Suprapubic skin (tissue), 4 donors: ENCODE data around the gene ZFAND3. TPM values are rescaled to one million over a fixed set of nuclear protein-coding genes. Genes with fewer than 3 reads are reported as not detected.
A peak's percentile ranks its signal among the peaks of the same experiment; 100 is the strongest.

Experiments
- DNase-seq, 2 donors: peaks; one replicate each; pipeline ENCODE4 v3.0.0-alpha.2; 2019; ENCODE audit warnings: low spot score in 2 of 2
- H3K27ac ChIP-seq: fragments of 200-600 bp; sonication (generic); one replicate; pipeline ENCODE4 v1.5.1; 2019
- H3K27me3 ChIP-seq: fragments of 200-600 bp; sonication (generic); one replicate; pipeline ENCODE4 v1.5.1; 2019
- H3K36me3 ChIP-seq: fragments of 200-600 bp; sonication (generic); one replicate; pipeline ENCODE4 v1.5.1; 2019
- H3K4me1 ChIP-seq: fragments of 200-600 bp; sonication (generic); one replicate; pipeline ENCODE4 v1.5.1; 2019
- H3K4me3 ChIP-seq: fragments of 200-600 bp; sonication (generic); one replicate; pipeline ENCODE4 v1.5.1; 2019; ENCODE audit warnings: mild to moderate bottlenecking
- H3K9me3 ChIP-seq: fragments of 200-600 bp; sonication (generic); one replicate; pipeline ENCODE4 v1.5.1; 2019
- EP300 ChIP-seq: sonication (generic); formaldehyde crosslinking; IDR thresholded peaks from one replicate; pipeline ENCODE4 v1.6.1; 2017; ENCODE audit warnings: antibody characterized with exemption
- POLR2A ChIP-seq, 2 donors: fragments of 450-650 bp; IDR thresholded peaks; one replicate each; pipeline ENCODE4 v1.6.1; 2017; ENCODE audit warnings: antibody characterized with exemption in 2 of 2, mild to moderate bottlenecking in 2 of 2, moderate library complexity in 2 of 2
- POLR2AphosphoS5 ChIP-seq, 3 donors: sonication (generic); formaldehyde crosslinking; IDR thresholded peaks; one replicate each; pipeline ENCODE4 v1.6.1; 2017; ENCODE audit warnings: antibody characterized with exemption in 3 of 3
- whole genome bisulfite sequencing: methylation state at CpG from one replicate; pipeline ENCODE4 v1.1.5; 2018; 5-methylcytosine and 5-hydroxymethylcytosine counted together
- total RNA-seq, 4 donors: library from RNA; depleted of rRNA; stranded (reverse); fragments of >200 nt; gene quantifications; one replicate each; pipeline ENCODE4 v1.1.0, GENCODE V29; 2016
- TF ChIP-seq, protein P1 (sequence below), 2 donors: fragments of 200-600 bp in 1 of 2; fragments of 450-650 bp in 1 of 2; sonication (generic) in 1 of 2; IDR thresholded peaks; one replicate each; pipeline ENCODE4 v1.5.1; 2016 to 2019; ENCODE audit warnings: antibody characterized with exemption in 2 of 2, mild to moderate bottlenecking in 1 of 2, moderate library complexity in 1 of 2

ZFAND3 gene
- total RNA-seq, 4 donors from 2014 or later = 31.1 to 41.0 (median 36.3) TPM

DNA sequence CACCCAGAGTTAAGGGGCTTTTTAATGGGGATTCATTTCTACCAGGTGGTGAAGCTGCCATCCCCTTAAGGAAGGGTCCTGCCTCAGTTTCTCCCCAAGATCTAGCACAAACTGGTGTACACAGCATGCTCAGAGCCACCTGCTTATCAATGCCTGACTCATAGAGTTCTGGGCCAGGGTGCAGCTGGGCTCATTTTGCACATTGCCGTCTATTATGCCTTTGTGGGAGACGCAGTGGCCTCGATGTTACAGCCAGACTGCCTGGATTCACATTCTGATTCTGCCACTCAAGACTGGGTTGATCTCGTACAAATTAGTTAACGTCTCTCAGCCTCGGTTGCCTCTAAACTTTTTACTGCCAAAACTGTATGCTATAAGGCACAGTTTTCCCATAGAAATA is 365.7 kb downstream of the ZFAND3 start:
- no peak for TF ChIP-seq EP300
- no peak for TF ChIP-seq POLR2AphosphoS5 (IDR thresholded peaks at IDR 0.05)
- no peak for TF ChIP-seq POLR2A (IDR thresholded peaks at IDR 0.05)
- TF ChIP-seq, protein P1, sequence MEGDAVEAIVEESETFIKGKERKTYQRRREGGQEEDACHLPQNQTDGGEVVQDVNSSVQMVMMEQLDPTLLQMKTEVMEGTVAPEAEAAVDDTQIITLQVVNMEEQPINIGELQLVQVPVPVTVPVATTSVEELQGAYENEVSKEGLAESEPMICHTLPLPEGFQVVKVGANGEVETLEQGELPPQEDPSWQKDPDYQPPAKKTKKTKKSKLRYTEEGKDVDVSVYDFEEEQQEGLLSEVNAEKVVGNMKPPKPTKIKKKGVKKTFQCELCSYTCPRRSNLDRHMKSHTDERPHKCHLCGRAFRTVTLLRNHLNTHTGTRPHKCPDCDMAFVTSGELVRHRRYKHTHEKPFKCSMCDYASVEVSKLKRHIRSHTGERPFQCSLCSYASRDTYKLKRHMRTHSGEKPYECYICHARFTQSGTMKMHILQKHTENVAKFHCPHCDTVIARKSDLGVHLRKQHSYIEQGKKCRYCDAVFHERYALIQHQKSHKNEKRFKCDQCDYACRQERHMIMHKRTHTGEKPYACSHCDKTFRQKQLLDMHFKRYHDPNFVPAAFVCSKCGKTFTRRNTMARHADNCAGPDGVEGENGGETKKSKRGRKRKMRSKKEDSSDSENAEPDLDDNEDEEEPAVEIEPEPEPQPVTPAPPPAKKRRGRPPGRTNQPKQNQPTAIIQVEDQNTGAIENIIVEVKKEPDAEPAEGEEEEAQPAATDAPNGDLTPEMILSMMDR (IDR thresholded peaks at IDR 0.05) = no peak
- Histone ChIP-seq H3K4me1 (no peaks in the 10 kb centered on the region), H3K36me3 (no peaks in the 10 kb centered on the region), H3K9me3 (no peaks in the 10 kb centered on the region), H3K4me3 (no peak overlapping the region), H3K27me3 (no peaks in the 10 kb centered on the region), H3K27ac (no peak overlapping the region)
- peak in 1 of 2 donors; percentile 24 for DNase-seq
- 100% methylated on average over 6 of the region's 6 CpGs for WGBS

DNA sequence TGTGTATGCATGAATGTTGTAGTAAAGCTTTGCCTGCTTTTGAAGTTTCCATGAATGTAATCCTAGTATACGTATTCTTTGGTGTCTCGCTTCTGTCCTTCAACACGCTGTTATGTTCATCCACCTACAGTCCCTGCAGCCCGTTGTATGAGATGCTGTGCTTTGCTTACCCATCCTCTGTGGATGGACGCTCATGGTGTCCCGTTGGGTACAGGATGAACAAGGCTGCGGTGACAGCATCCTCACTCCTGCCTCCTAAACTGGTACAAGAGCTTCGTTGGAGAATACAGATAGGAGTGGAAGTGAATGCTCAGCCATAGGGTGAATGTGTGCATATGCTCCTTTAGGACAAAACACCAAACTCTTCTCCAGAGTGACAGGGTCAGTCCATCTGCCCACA is 366.2 kb downstream of the ZFAND3 start:
- peak in 1 of 2 donors; percentile 47 for DNase-seq
- TF ChIP-seq POLR2AphosphoS5 (IDR thresholded peaks at IDR 0.05) (no peak), EP300 (no peak)
- TF ChIP-seq, protein P1 (IDR thresholded peaks at IDR 0.05) = no peak
- H3K4me1 ChIP-seq = no peaks in the 10 kb centered on the region
- no peak overlapping the region for H3K27ac ChIP-seq
- WGBS = 96% methylated on average over 8 of the region's 8 CpGs
- H3K27me3 ChIP-seq = no peaks in the 10 kb centered on the region
- H3K9me3 ChIP-seq = no peaks in the 10 kb centered on the region
- H3K36me3 ChIP-seq = no peaks in the 10 kb centered on the region
- H3K4me3 ChIP-seq = no peak overlapping the region

DNA sequence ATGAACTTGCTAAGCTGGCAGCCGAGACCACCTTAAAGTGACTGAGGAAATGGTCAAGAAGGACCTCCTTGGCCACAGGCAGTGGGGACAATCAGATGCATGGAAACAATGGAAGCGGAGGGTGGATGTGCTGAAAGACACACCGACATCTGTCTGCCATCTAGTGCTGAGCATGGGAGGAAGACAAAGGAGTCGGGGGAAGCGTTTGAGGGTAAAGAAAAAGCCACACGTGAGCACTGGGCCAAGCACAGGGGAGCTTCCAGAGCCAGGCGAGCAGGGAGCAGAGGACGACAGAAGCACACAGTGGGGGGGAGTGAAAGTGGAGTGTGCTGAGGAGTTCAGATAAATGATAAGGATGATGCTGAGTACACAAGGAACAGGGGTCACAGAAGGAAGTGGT is 367.8 kb downstream of the ZFAND3 start:
- no peaks in the 10 kb centered on the region for H3K4me1 ChIP-seq
- H3K9me3 ChIP-seq = no peaks in the 10 kb centered on the region
- DNase-seq = peak in 1 of 2 donors; percentile 13
- H3K4me3 ChIP-seq = no peak overlapping the region
- WGBS = 78% methylated on average over 8 of the region's 8 CpGs
- no peaks in the 10 kb centered on the region for H3K27me3 ChIP-seq
- TF ChIP-seq, protein P1 (IDR thresholded peaks at IDR 0.05) = no peak
- TF ChIP-seq POLR2AphosphoS5 (IDR thresholded peaks at IDR 0.05) (no peak), EP300 (no peak), POLR2A (IDR thresholded peaks at IDR 0.05) (no peak)
- no peak overlapping the region for H3K27ac ChIP-seq
- H3K36me3 ChIP-seq = peaks cover 3% of the 10 kb centered on the region

DNA sequence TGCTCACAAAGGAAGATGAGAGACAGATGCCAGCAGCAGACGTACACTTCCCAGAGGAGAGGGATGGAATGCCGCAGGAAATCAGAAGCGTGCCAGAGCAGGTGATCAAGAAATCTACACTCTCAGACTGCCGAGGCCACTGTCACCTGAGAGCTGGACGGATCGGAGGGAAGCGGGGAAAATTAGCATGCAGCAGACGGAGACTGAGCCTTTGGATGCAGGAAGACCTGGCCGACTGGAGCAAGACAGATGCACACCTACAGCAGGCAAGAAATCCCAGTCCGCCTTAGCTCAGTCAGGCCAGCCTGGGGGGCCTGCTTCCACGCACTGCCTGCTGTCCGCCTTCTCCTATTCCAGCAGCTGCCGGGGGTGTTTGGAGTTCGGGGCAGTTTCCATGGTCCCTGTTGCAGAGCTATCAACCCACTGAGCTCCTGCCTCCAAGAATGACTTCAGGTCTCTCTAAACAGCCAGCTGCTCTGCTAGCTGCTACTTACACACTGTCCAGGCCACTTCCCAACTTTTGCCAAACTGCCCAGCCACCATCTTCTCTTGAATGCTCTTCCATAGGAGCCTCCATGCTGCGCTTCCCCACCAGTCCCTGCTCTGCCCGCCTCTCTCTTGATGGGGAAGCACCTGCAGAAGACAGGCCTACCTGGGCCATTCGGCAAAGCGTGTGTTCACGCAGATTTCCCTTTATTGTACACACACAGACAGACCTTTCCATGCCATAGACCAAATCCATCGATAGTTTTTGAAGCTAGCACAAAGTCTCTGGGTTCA is 368.5 kb downstream of the ZFAND3 start:
- TF ChIP-seq POLR2AphosphoS5 (IDR thresholded peaks at IDR 0.05) (no peak), EP300 (no peak), POLR2A (IDR thresholded peaks at IDR 0.05) (no peak)
- TF ChIP-seq, protein P1 (IDR thresholded peaks at IDR 0.05) = no peak
- WGBS = 91% methylated on average over 18 of the region's 20 CpGs
- Histone ChIP-seq H3K36me3 (peaks cover 3% of the 10 kb centered on the region), H3K9me3 (no peaks in the 10 kb centered on the region), H3K4me1 (no peaks in the 10 kb centered on the region), H3K27me3 (no peaks in the 10 kb centered on the region), H3K4me3 (no peak overlapping the region), H3K27ac (no peak overlapping the region)
- peak in 1 of 2 donors; percentile 35 for DNase-seq

DNA sequence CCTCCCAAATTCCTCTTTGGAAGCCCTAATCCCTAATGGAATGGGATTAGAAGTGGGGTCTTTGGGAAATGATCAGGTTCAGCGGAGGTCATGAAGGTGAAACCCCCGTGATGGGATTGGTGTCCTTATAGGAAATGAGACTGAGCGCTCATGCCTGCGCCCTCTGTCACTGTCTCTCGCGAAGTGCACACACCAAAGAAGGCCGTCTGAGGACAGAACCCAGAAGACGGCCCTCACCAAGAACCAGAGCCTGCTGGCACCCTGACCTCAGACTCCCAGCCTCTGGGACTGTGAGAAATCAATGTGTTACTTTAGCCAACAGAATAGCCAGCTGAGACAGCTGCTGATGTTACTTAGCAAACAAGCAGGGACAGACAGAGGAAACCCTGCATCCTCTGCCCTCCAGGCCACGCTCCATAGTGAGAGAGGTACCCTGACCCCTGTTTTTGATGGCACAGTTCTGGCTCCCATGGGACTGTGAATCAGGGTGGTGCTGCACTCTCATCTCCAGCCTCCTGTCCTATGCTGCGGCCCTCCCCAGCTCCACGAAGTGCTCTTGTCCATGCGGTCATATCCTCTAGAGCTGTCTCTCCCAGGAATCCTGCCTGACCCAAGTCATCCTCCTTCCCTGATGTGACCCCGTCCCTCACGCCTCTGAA is 369.3 kb downstream of the ZFAND3 start:
- TF ChIP-seq POLR2AphosphoS5 (IDR thresholded peaks at IDR 0.05) = no peak
- TF ChIP-seq POLR2A (IDR thresholded peaks at IDR 0.05) = no peak
- TF ChIP-seq EP300 = no peak
- Histone ChIP-seq H3K36me3 (peaks cover 3% of the 10 kb centered on the region), H3K27me3 (no peaks in the 10 kb centered on the region), H3K27ac (no peak overlapping the region), H3K4me3 (no peak overlapping the region), H3K4me1 (no peaks in the 10 kb centered on the region), H3K9me3 (no peaks in the 10 kb centered on the region)
- peak in 1 of 2 donors; percentile 45 for DNase-seq
- WGBS = 94% methylated on average over 14 of the region's 14 CpGs
